ENCODE data around the gene WDR18. TPM values are rescaled to one million over a fixed set of nuclear protein-coding genes. Genes with fewer than 3 reads are reported as not detected.
A peak's percentile ranks its signal among the peaks of the same experiment; 100 is the strongest.

The WDR18 gene
- total RNA-seq, 1 experiment from 2014 or later, result 96.8 TPM

GRCh38 chr19:952680-953444 lies 31.3 kb upstream of the WDR18 start:
- H3K4me3 ChIP-seq (ENCODE audit: low read depth, low read length), result peak overlapping the region; percentile 32
- intact Hi-C loops (cut with micrococcal nuclease; ENCODE audit: unreplicated experiment), result loop anchor here (2.0 kb wide), 2 partner anchors 28 kb away; no protein-coding TSS in a partner anchor

GRCh38 chr19:953445-954271 lies 30.5 kb upstream of the WDR18 start:
- DNase-seq, result no peak
- Histone ChIP-seq H3K27me3 (replicated peaks; ENCODE audit: control insufficient read depth, insufficient read depth, low read length) (no peaks in the 10 kb centered on the region), H3K9me3 (no peaks in the 10 kb centered on the region), H3K4me1 (peaks cover 78% of the 10 kb centered on the region), H3K4me3 (ENCODE audit: low read depth, low read length) (peak overlapping the region; percentile 32), H3K36me3 (ENCODE audit: control insufficient read depth, insufficient read depth, low read length) (peaks cover 3% of the 10 kb centered on the region)
- Mint-ChIP-seq H3K4me3 (ENCODE audit: unreplicated experiment) (peak overlapping the region; percentile 74), H3K36me3 (ENCODE audit: insufficient read depth, unreplicated experiment) (peaks cover 90% of the 10 kb centered on the region), H3K27ac (ENCODE audit: unreplicated experiment) (peak overlapping the region; percentile 96), H3K27me3 (ENCODE audit: insufficient read depth, unreplicated experiment) (no peaks in the 10 kb centered on the region), H3K4me1 (ENCODE audit: low read depth, unreplicated experiment) (peaks cover 1% of the 10 kb centered on the region), H3K9me3 (ENCODE audit: unreplicated experiment) (no peaks in the 10 kb centered on the region)
- TF ChIP-seq CTCF (IDR thresholded peaks at IDR 0.05; ENCODE audit: insufficient read depth in 1 of 2, low read depth in 1 of 2, low read length in 1 of 2, severe bottlenecking in 1 of 2, unreplicated experiment in 1 of 2), result no peak
- intact Hi-C loops (cut with micrococcal nuclease; ENCODE audit: unreplicated experiment), result loop anchor here (2.0 kb wide), 2 partner anchors 27 to 29 kb away; no protein-coding TSS in a partner anchor
- POLR2A ChIA-PET, result interaction anchor here (1.5 kb wide), 1 partner anchor 201 kb away, joined by 5 read pairs; no protein-coding TSS in a partner anchor
- CTCF ChIA-PET, result interaction anchor here (0.6 kb wide), 2 partner anchors 42 to 1051 kb away, joined by 3 to 7 read pairs; no protein-coding TSS in a partner anchor
- no TSS peak for BruUV-seq (replicated peaks)

More at GRCh38 chr19:952680-953444, 31.3 kb upstream of the WDR18 start:
- Mint-ChIP-seq H3K4me1 (ENCODE audit: low read depth, unreplicated experiment) (peaks cover 7% of the 10 kb centered on the region), H3K27me3 (ENCODE audit: insufficient read depth, unreplicated experiment) (no peaks in the 10 kb centered on the region), H3K36me3 (ENCODE audit: insufficient read depth, unreplicated experiment) (peaks cover 93% of the 10 kb centered on the region), H3K4me3 (ENCODE audit: unreplicated experiment) (peak overlapping the region; percentile 74), H3K9me3 (ENCODE audit: unreplicated experiment) (no peaks in the 10 kb centered on the region), H3K27ac (ENCODE audit: unreplicated experiment) (peak overlapping the region; percentile 96)
- Histone ChIP-seq H3K27me3 (replicated peaks; ENCODE audit: control insufficient read depth, insufficient read depth, low read length) (no peaks in the 10 kb centered on the region), H3K4me1 (peaks cover 77% of the 10 kb centered on the region), H3K36me3 (ENCODE audit: control insufficient read depth, insufficient read depth, low read length) (peaks cover 5% of the 10 kb centered on the region), H3K9me3 (no peaks in the 10 kb centered on the region)
- TF ChIP-seq CTCF (IDR thresholded peaks at IDR 0.05; ENCODE audit: insufficient read depth in 1 of 2, low read depth in 1 of 2, low read length in 1 of 2, severe bottlenecking in 1 of 2, unreplicated experiment in 1 of 2), result no peak
- no TSS peak for BruUV-seq (replicated peaks)
- DNase-seq, result peak; percentile 96 to 98
- CTCF ChIA-PET, result interaction anchor here (0.6 kb wide), 1 partner anchor 1052 kb away, joined by 7 read pairs; no protein-coding TSS in a partner anchor
- POLR2A ChIA-PET, result interaction anchor here (0.6 to 1.5 kb wide), 4 partner anchors 9 to 316 kb away, joined by 3 to 5 read pairs (median 4); partner anchors contain the start of gene CIRBP

GRCh38 chr19:954272-954671 lies 29.9 kb upstream of the WDR18 start:
- Histone ChIP-seq H3K4me3 (ENCODE audit: low read depth, low read length) (peak overlapping the region; percentile 32), H3K9me3 (no peaks in the 10 kb centered on the region), H3K27me3 (replicated peaks; ENCODE audit: control insufficient read depth, insufficient read depth, low read length) (no peaks in the 10 kb centered on the region), H3K36me3 (ENCODE audit: control insufficient read depth, insufficient read depth, low read length) (peaks cover 3% of the 10 kb centered on the region), H3K4me1 (peaks cover 78% of the 10 kb centered on the region)
- intact Hi-C loops (cut with micrococcal nuclease; ENCODE audit: unreplicated experiment), result no loop called here
- Mint-ChIP-seq H3K36me3 (ENCODE audit: insufficient read depth, unreplicated experiment) (peaks cover 90% of the 10 kb centered on the region), H3K9me3 (ENCODE audit: unreplicated experiment) (no peaks in the 10 kb centered on the region), H3K27ac (ENCODE audit: unreplicated experiment) (peak overlapping the region; percentile 96), H3K4me1 (ENCODE audit: low read depth, unreplicated experiment) (peaks cover 1% of the 10 kb centered on the region), H3K27me3 (ENCODE audit: insufficient read depth, unreplicated experiment) (no peaks in the 10 kb centered on the region), H3K4me3 (ENCODE audit: unreplicated experiment) (peak overlapping the region; percentile 74)
- POLR2A ChIA-PET, result no interaction called here
- DNase-seq, result no peak
- CTCF ChIA-PET, result no interaction called here
- no TSS peak for BruUV-seq (replicated peaks)
- TF ChIP-seq CTCF (IDR thresholded peaks at IDR 0.05; ENCODE audit: insufficient read depth in 1 of 2, low read depth in 1 of 2, low read length in 1 of 2, severe bottlenecking in 1 of 2, unreplicated experiment in 1 of 2), result no peak
